GM12872 (cell line): ENCODE measurements around the gene FUT2.

Experiments used
- CTCF ChIP-seq: IDR thresholded peaks from 3 replicates; pipeline ENCODE4 v1.5.1; 2011; ENCODE audit warnings: low read depth, mild to moderate bottlenecking, low read length, moderate library complexity; ENCODE audit not compliant: insufficient read depth

Gene FUT2

GRCh38 chr19:48719263-48720171 lies 23.7 kb downstream of the FUT2 start, which contains the start of gene MAMSTR:
Gene MAMSTR (minus strand): TSS chr19:48719725. CDS start chr19:48719031, 694 bp downstream.
- TF ChIP-seq CTCF = no peak

GRCh38 chr19:48720251-48720612 lies 24.5 kb downstream of the FUT2 start:
- TF ChIP-seq CTCF = no peak

GRCh38 chr19:48720613-48721296 lies 25.0 kb downstream of the FUT2 start:
- TF ChIP-seq CTCF = no peak

- TF ChIP-seq CTCF = no peak
Measured at GRCh38 chr19:48722196-48722708, 26.5 kb downstream of the FUT2 start.

- TF ChIP-seq CTCF = no peak
Measured at GRCh38 chr19:48724796-48725753, 29.3 kb downstream of the FUT2 start.

DNA sequence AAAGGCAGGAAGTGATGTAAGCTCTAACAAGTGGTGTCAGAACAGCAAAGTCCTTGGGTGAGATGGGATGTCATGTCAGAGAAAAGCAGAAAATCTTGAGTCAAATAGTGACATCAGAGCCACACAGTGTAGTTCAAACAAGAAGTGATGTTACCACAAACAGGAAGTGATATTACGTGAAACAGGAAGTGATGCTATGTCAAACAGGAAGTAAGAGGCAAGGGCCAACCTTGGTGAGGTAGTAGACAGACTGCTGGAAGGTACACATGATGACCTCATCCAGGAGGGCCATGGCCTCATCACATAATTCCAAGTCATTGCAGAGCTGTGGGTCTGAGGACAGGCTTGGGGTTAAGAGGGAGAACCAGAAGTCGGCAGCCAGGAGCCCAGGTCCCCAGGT lies 30.8 kb downstream of the FUT2 start:
- no peak for TF ChIP-seq CTCF
